Measurements from ENCODE around the gene LBH. TPM values are rescaled to one million over a fixed set of nuclear protein-coding genes. Genes with fewer than 3 reads are reported as not detected.

The LBH gene
- total and polyA plus RNA-seq, 11 donors: 54.2 to 226 (median 166) TPM

DNA sequence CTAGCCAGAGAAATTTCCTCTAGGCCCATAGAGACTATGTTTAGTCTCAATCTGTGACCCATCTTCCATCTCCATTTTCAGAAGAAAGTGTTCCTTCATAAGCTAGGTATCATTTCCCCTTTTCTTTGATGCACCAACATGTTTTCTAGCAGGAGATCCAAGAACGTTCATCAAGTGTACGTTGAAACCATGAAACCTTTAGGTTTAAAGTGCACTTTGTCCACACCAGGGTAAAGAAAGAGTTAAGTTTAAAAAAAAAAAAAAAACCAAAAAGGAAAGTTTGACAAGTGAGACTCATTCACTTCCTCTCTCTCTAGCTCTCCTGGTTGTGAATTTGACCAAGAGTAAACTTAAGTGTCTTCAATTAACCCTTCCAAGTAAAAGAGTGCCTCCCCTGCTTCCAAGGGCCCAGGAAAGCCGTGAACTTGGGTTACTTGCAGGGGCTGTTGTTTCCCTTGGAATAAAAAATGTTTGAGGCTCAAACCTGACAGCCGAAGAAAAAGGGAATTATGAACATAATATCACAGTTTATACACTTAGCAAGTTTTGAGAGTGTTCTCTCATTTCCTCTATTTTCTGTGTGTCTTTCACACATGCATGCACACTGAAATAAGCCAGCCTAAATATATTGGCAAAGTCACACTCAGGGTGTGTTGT, 56.7 kb downstream of the LBH start:
- WGBS, 4 donors: 87 to 90% (median 88%) methylated on average over 4 of the region's 4 CpGs
- no peaks in the 10 kb centered on the region for H3K9me3 ChIP-seq
- H3K4me1 ChIP-seq: peaks cover 0 to 15% (median 2%) of the 10 kb centered on the region in 12 donors
- DNase-seq (no peak), ATAC-seq (no peak)
- H3K27me3 ChIP-seq: no peaks in the 10 kb centered on the region
- no peaks in the 10 kb centered on the region for H3K36me3 ChIP-seq
- intact Hi-C loops (cut with DNase I): no loop called here
- H3K4me3 ChIP-seq: no peak overlapping the region
- TF ChIP-seq, protein P1, sequence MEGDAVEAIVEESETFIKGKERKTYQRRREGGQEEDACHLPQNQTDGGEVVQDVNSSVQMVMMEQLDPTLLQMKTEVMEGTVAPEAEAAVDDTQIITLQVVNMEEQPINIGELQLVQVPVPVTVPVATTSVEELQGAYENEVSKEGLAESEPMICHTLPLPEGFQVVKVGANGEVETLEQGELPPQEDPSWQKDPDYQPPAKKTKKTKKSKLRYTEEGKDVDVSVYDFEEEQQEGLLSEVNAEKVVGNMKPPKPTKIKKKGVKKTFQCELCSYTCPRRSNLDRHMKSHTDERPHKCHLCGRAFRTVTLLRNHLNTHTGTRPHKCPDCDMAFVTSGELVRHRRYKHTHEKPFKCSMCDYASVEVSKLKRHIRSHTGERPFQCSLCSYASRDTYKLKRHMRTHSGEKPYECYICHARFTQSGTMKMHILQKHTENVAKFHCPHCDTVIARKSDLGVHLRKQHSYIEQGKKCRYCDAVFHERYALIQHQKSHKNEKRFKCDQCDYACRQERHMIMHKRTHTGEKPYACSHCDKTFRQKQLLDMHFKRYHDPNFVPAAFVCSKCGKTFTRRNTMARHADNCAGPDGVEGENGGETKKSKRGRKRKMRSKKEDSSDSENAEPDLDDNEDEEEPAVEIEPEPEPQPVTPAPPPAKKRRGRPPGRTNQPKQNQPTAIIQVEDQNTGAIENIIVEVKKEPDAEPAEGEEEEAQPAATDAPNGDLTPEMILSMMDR (IDR thresholded peaks at IDR 0.05): no peak
- TF ChIP-seq POLR2A (IDR thresholded peaks at IDR 0.05): no peak
- no peak overlapping the region for H3K27ac ChIP-seq

DNA sequence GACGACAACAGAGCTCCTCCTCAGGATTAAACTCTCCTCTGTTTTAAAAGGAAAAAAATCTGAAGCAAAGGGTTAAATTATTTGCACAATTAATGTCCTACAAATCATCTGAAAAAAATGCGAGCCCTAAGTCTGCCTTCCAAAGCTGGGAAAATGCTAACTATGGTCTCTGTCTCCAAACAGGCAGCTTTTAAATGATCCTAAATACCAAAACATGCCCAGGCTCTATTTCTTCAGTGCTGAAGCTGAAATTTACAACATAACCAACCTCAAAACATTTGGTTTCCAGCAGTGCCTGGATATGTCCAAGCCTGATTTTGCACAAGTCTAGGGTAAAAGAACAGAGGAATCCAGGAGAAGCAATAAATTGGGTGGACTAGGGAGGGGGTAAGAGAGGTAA, 57.2 kb downstream of the LBH start:
- Histone ChIP-seq H3K4me1 (peaks cover 0 to 19% (median 6%) of the 10 kb centered on the region in 12 donors), H3K9me3 (no peaks in the 10 kb centered on the region), H3K36me3 (no peaks in the 10 kb centered on the region), H3K27me3 (no peaks in the 10 kb centered on the region), H3K4me3 (no peak overlapping the region), H3K27ac (no peak overlapping the region)
- no peak for DNase-seq
- intact Hi-C loops (cut with DNase I): no loop called here
- ATAC-seq: no peak
- WGBS, 4 donors: 70 to 85% (median 78%) methylated on average over 2 of the region's 2 CpGs
- TF ChIP-seq, protein P1 (IDR thresholded peaks at IDR 0.05): no peak
- no peak for TF ChIP-seq POLR2A (IDR thresholded peaks at IDR 0.05)

DNA sequence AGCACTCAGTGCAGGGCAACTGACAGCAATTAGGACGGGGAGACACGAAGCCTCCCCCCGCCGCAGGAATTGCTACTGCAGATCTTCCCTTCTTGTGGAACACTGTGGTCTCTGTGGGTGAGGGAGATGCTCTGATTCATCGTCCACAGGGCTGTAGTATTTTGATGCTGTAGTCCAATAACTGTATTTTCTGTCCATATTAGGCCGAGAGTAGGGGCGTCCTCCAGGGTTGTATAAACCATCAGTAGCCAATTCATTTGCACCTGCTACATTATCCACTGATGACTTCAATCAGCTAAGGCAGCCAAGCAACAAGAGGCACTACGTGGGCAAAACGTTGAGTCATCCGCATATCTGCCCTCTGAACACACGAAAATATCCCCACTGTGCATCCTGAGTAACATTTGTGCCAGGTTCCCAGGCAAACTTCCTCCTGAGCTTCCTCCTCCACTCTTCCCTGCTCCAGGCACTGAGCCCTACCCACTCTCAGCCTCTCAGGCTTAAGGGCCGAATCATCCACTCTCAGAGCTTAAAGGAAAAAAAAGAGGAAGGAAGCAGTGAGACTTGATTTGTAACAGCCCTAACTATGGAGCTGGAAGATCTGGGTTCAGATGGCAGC, 62.1 kb downstream of the LBH start:
- intact Hi-C loops (cut with DNase I): no loop called here

DNA sequence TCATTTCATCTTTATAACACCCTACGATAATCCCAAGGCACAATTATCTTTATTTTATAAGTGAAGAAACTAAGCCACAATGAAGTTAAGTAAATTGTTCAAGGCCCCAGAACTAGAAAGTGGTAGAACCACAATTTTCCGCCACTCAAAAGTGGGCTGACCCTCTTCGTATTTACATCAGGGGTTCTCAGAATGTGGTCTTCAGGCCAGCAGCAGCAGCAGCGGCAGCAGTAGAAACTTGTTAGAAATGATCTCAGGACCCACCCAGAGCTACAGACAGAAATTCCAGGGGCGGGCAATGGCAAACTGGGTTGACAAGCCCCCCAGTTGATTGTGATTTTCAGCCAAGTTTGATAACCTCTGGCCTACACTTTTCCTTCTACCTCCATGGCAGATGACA, 62.8 kb downstream of the LBH start:
- peak overlapping the region in 2 of 12 donors; percentile 20 to 54 for H3K27ac ChIP-seq
- H3K27me3 ChIP-seq: no peaks in the 10 kb centered on the region
- H3K4me1 ChIP-seq: peaks cover 0 to 21% (median 6%) of the 10 kb centered on the region in 12 donors
- no peak overlapping the region for H3K4me3 ChIP-seq
- ATAC-seq (no peak), DNase-seq (no peak)
- no peaks in the 10 kb centered on the region for H3K36me3 ChIP-seq
- TF ChIP-seq, protein P1 (IDR thresholded peaks at IDR 0.05): no peak
- TF ChIP-seq POLR2A (IDR thresholded peaks at IDR 0.05): no peak
- no peaks in the 10 kb centered on the region for H3K9me3 ChIP-seq
- 94 to 98% (median 97%) methylated on average over 5 of the region's 5 CpGs for WGBS, 4 donors
- intact Hi-C loops (cut with DNase I): no loop called here

More for the DNA sequence above, 62.1 kb downstream of the LBH start:
- no peak for TF ChIP-seq POLR2A (IDR thresholded peaks at IDR 0.05)
- TF ChIP-seq, protein P1 (IDR thresholded peaks at IDR 0.05): no peak
- WGBS, 4 donors: 55 to 73% (median 63%) methylated on average over 12 of the region's 12 CpGs
- H3K27me3 ChIP-seq: no peaks in the 10 kb centered on the region
- no peaks in the 10 kb centered on the region for H3K9me3 ChIP-seq
- H3K27ac ChIP-seq: peak overlapping the region in 6 of 12 donors; percentile 20 to 56 (median 41)
- ATAC-seq (peak; percentile 55 to 83 (median 72)), DNase-seq (peak in 2 of 5 donors; percentile 27 to 44)
- H3K4me1 ChIP-seq: peaks cover 0 to 21% (median 6%) of the 10 kb centered on the region in 12 donors
- H3K4me3 ChIP-seq: no peak overlapping the region
- no peaks in the 10 kb centered on the region for H3K36me3 ChIP-seq
